Hepatocyte (in vitro differentiated cells): ENCODE data around the gene SGO1. TPM values are rescaled to one million over a fixed set of nuclear protein-coding genes. Genes with fewer than 3 reads are reported as not detected.
A peak's percentile ranks its signal among the peaks of the same experiment; 100 is the strongest.

Experiments
- DNase-seq: peaks from one replicate; pipeline ENCODE4 v3.0.0-alpha.2; 2016; ENCODE audit warnings: low spot score
- H2AFZ ChIP-seq: fragments of 200-600 bp; sonication (generic); 2 replicates; pipeline ENCODE4 v1.6.0; 2016; ENCODE audit warnings: antibody characterized with exemption, mild to moderate bottlenecking
- H3K27ac ChIP-seq: fragments of 200-600 bp; sonication (generic); 2 replicates; pipeline ENCODE4 v1.5.1; 2016; ENCODE audit warnings: mild to moderate bottlenecking
- H3K27me3 ChIP-seq: fragments of 200-600 bp; sonication (generic); 2 replicates; pipeline ENCODE4 v1.6.1; 2016
- H3K36me3 ChIP-seq: fragments of 200-600 bp; sonication (generic); replicated peaks from 2 replicates; pipeline ENCODE4 v1.5.1; 2016; ENCODE audit warnings: low read depth; ENCODE audit not compliant: insufficient read depth
- H3K4me1 ChIP-seq: fragments of 200-600 bp; sonication (generic); 2 replicates; pipeline ENCODE4 v1.5.1; 2016; ENCODE audit warnings: mild to moderate bottlenecking, moderate library complexity; ENCODE audit not compliant: insufficient read depth
- H3K4me2 ChIP-seq: fragments of 200-600 bp; sonication (generic); 2 replicates; pipeline ENCODE4 v1.6.0; 2016
- H3K4me3 ChIP-seq: fragments of 200-600 bp; sonication (generic); 2 replicates; pipeline ENCODE4 v1.5.1; 2016; ENCODE audit warnings: mild to moderate bottlenecking
- H3K79me2 ChIP-seq: fragments of 200-600 bp; sonication (generic); 2 replicates; pipeline ENCODE4 v1.6.0; 2017; ENCODE audit warnings: mild to moderate bottlenecking
- H3K9me2 ChIP-seq: fragments of 200-600 bp; sonication (generic); replicated peaks from 2 replicates; pipeline ENCODE4 v1.6.0; 2017; ENCODE audit warnings: mild to moderate bottlenecking; ENCODE audit not compliant: insufficient read depth
- H3K9me3 ChIP-seq: fragments of 200-600 bp; sonication (generic); 2 replicates; pipeline ENCODE4 v1.5.1; 2016; ENCODE audit warnings: low read depth, mild to moderate bottlenecking
- H4K20me1 ChIP-seq: fragments of 200-600 bp; sonication (generic); 2 replicates; pipeline ENCODE4 v1.6.0; 2016; ENCODE audit warnings: mild to moderate bottlenecking; ENCODE audit not compliant: insufficient read depth, poor library complexity, severe bottlenecking
- CTCF ChIP-seq: fragments of 200-600 bp; sonication (generic); IDR thresholded peaks from 2 replicates; pipeline ENCODE4 v1.5.1; 2016; ENCODE audit warnings: antibody characterized with exemption, mild to moderate bottlenecking; ENCODE audit not compliant: poor library complexity
- EZH2 ChIP-seq: fragments of 200-600 bp; sonication (generic); IDR thresholded peaks from 2 replicates; pipeline ENCODE4 v1.6.1; 2016; ENCODE audit warnings: antibody characterized with exemption, mild to moderate bottlenecking, borderline replicate concordance
- EZH2phosphoT487 ChIP-seq: fragments of 200-600 bp; sonication (generic); IDR thresholded peaks from one replicate; pipeline ENCODE4 v1.6.1; 2018; ENCODE audit warnings: antibody characterized with exemption, mild to moderate bottlenecking, low read depth, moderate library complexity; ENCODE audit not compliant: unreplicated experiment, severe bottlenecking
- WGBS: methylation state at CpG from one replicate; pipeline ENCODE4 v1.1.6; 2016; ENCODE audit warnings: low lambda C conversion rate; ENCODE audit errors: missing lambda C conversion rate; 5-methylcytosine and 5-hydroxymethylcytosine counted together
- polyA plus RNA-seq: library from polyadenylated mRNA; unstranded; fragments of >200 nt; fragmentation: Nextera tagmentation; extraction: Ambion mirVana; gene quantifications from 2 replicates; pipeline ENCODE4 v1.2.1, GENCODE V29; 2016
- total RNA-seq: library from RNA; depleted of rRNA; stranded (reverse); fragments of >200 nt; gene quantifications from 2 replicates; pipeline ENCODE4 v1.2.3, GENCODE V29; 2014

Gene SGO1
- total and polyA plus RNA-seq, 2 experiments from 2014 or later = 5.8 to 6.7 TPM

- H3K79me2 ChIP-seq = no peaks in the 10 kb centered on the region
- no peaks in the 10 kb centered on the region for H3K9me3 ChIP-seq
- no peak overlapping the region for H3K4me3 ChIP-seq
- no peaks in the 10 kb centered on the region for H3K27me3 ChIP-seq
- H3K4me1 ChIP-seq = peaks cover 13% of the 10 kb centered on the region
- no peak for DNase-seq
- no peak overlapping the region for H3K27ac ChIP-seq
- H3K36me3 ChIP-seq = no peaks in the 10 kb centered on the region
- TF ChIP-seq CTCF = no peak
- no peak for TF ChIP-seq EZH2
- TF ChIP-seq EZH2phosphoT487 = no peak
- H3K9me2 ChIP-seq = no peaks in the 10 kb centered on the region
- H4K20me1 ChIP-seq = no peaks in the 10 kb centered on the region
- WGBS = 83% methylated on average over 1 of the region's 1 CpG
- H2AFZ ChIP-seq = no peak overlapping the region
- no peak overlapping the region for H3K4me2 ChIP-seq
Observed at GRCh38 chr3:20230954-20231353, 44.9 kb upstream of the SGO1 start.

GRCh38 chr3:20225769-20226168, 39.8 kb upstream of the SGO1 start:
- H3K27ac ChIP-seq = no peak overlapping the region
- H3K9me2 ChIP-seq = no peaks in the 10 kb centered on the region
- no peak overlapping the region for H3K4me2 ChIP-seq
- no peaks in the 10 kb centered on the region for H3K27me3 ChIP-seq
- no peak overlapping the region for H3K4me3 ChIP-seq
- H3K79me2 ChIP-seq = no peaks in the 10 kb centered on the region
- H3K36me3 ChIP-seq = no peaks in the 10 kb centered on the region
- WGBS = 23% methylated on average over 2 of the region's 2 CpGs
- no peaks in the 10 kb centered on the region for H3K4me1 ChIP-seq
- H3K9me3 ChIP-seq = no peaks in the 10 kb centered on the region
- H2AFZ ChIP-seq = no peak overlapping the region
- TF ChIP-seq EZH2 (no peak), CTCF (peak; percentile 68)
- peak; percentile 63 for DNase-seq
- no peaks in the 10 kb centered on the region for H4K20me1 ChIP-seq

GRCh38 chr3:20222274-20222673, 36.3 kb upstream of the SGO1 start:
- TF ChIP-seq EZH2 (no peak), CTCF (no peak), EZH2phosphoT487 (no peak)
- H3K27me3 ChIP-seq = no peaks in the 10 kb centered on the region
- no peaks in the 10 kb centered on the region for H3K36me3 ChIP-seq
- H3K4me1 ChIP-seq = no peaks in the 10 kb centered on the region
- H3K79me2 ChIP-seq = no peaks in the 10 kb centered on the region
- 66% methylated on average over 2 of the region's 2 CpGs for WGBS
- H2AFZ ChIP-seq = no peak overlapping the region
- no peaks in the 10 kb centered on the region for H3K9me2 ChIP-seq
- no peaks in the 10 kb centered on the region for H4K20me1 ChIP-seq
- H3K27ac ChIP-seq = no peak overlapping the region
- no peaks in the 10 kb centered on the region for H3K9me3 ChIP-seq
- no peak overlapping the region for H3K4me2 ChIP-seq
- no peak for DNase-seq
- H3K4me3 ChIP-seq = no peak overlapping the region

- no peaks in the 10 kb centered on the region for H3K9me2 ChIP-seq
- DNase-seq = no peak
- 85% methylated on average over 3 of the region's 3 CpGs for WGBS
- H3K9me3 ChIP-seq = no peaks in the 10 kb centered on the region
- no peak overlapping the region for H3K4me3 ChIP-seq
- H3K27ac ChIP-seq = no peak overlapping the region
- H2AFZ ChIP-seq = no peak overlapping the region
- TF ChIP-seq EZH2phosphoT487 (no peak), CTCF (no peak), EZH2 (no peak)
- H3K4me1 ChIP-seq = no peaks in the 10 kb centered on the region
- no peaks in the 10 kb centered on the region for H3K36me3 ChIP-seq
- H3K27me3 ChIP-seq = no peaks in the 10 kb centered on the region
- no peaks in the 10 kb centered on the region for H4K20me1 ChIP-seq
- H3K79me2 ChIP-seq = no peaks in the 10 kb centered on the region
- H3K4me2 ChIP-seq = no peak overlapping the region
Observed at GRCh38 chr3:20218215-20218614, 32.2 kb upstream of the SGO1 start.
